ENCODE data around the gene FARS2. TPM values are rescaled to one million over a fixed set of nuclear protein-coding genes. Genes with fewer than 3 reads are reported as not detected.

FARS2 gene
- total and polyA plus RNA-seq, 9 of the 15 experiments (the other 6 are each of a cell fraction or from before 2014, with no cell fraction given): 16.5 to 62.2 (median 27.0) TPM

GRCh38 chr6:5466281-5467136 lies 205.2 kb downstream of the FARS2 start (continued):
- no peak for TF ChIP-seq GATAD2A (IDR thresholded peaks at IDR 0.05)
- no peak for TF ChIP-seq ZNF780A (CRISPR knock-in tag; IDR thresholded peaks at IDR 0.05)
- TF ChIP-seq BHLHE40 (IDR thresholded peaks at IDR 0.05; ENCODE audit: low read length): 0 out of 2 replicates have a peak, but pooled peaks have one; percentile 10
- TF ChIP-seq EZH2 (IDR thresholded peaks at IDR 0.05; ENCODE audit: borderline replicate concordance, low read depth, low read length): no peak
- no peak for TF ChIP-seq SRSF3 (IDR thresholded peaks at IDR 0.05; ENCODE audit: insufficient read depth, low read length)
- no peak for TF ChIP-seq SNRNP70 (optimal IDR thresholded peaks at IDR 0.05; ENCODE audit: low read depth, low read length)
- no peak for TF ChIP-seq HDAC3 (IDR thresholded peaks at IDR 0.05; ENCODE audit: borderline replicate concordance, partially characterized antibody)
- TF ChIP-seq VEZF1 (CRISPR knock-in tag; IDR thresholded peaks at IDR 0.05): no peak
- TF ChIP-seq IRF1 (CRISPR knock-in tag; IDR thresholded peaks at IDR 0.05; ENCODE audit: borderline replicate concordance): no peak
- TF ChIP-seq PHB2 (IDR thresholded peaks at IDR 0.05; ENCODE audit: low read depth): no peak
- no peak for TF ChIP-seq FOXJ2 (tag; IDR thresholded peaks at IDR 0.05)
- TF ChIP-seq CEBPG (CRISPR knock-in tag; IDR thresholded peaks at IDR 0.05): no peak
- TF ChIP-seq CEBPG (tag; conservative IDR thresholded peaks at IDR 0.05 in 1 of 2, IDR thresholded peaks at IDR 0.05 in 1 of 2): no peak
- TF ChIP-seq CBFA2T3 (IDR thresholded peaks at IDR 0.05): peak; percentile 60
- TF ChIP-seq C11orf30 (IDR thresholded peaks at IDR 0.05; ENCODE audit: low read depth): peak; percentile 57
- no peak for TF ChIP-seq ZNF408 (CRISPR knock-in tag; IDR thresholded peaks at IDR 0.05; ENCODE audit: low read depth)
- no peak for TF ChIP-seq ZNF764 (CRISPR knock-in tag; IDR thresholded peaks at IDR 0.05; ENCODE audit: low read depth)
- TF ChIP-seq NFE2 (IDR thresholded peaks at IDR 0.05; ENCODE audit: low read depth): 0 out of 2 replicates have a peak, but pooled peaks have one; percentile 23
- TF ChIP-seq ARID1B (IDR thresholded peaks at IDR 0.05): peak; percentile 44
- TF ChIP-seq ZBTB11 (CRISPR knock-in tag; IDR thresholded peaks at IDR 0.05): no peak
- TF ChIP-seq SNAPC5 (CRISPR knock-in tag; IDR thresholded peaks at IDR 0.05): no peak
- TF ChIP-seq FOSL1 (tag; conservative IDR thresholded peaks at IDR 0.05): 0 out of 2 replicates have a peak, but pooled peaks have one; percentile 11
- no peak for TF ChIP-seq ZNF133 (CRISPR knock-in tag; IDR thresholded peaks at IDR 0.05)
- no peak for TF ChIP-seq SMARCA4 (IDR thresholded peaks at IDR 0.05)
